GM12878 (cell line): Measurements from ENCODE around the gene CAND1. TPM values are rescaled to one million over a fixed set of nuclear protein-coding genes. Genes with fewer than 3 reads are reported as not detected.

Experiments
- ATAC-seq: fragments of 200-7000 bp; cut with Tn5 transposase; 3 replicates; pipeline ENCODE4 v1.9.1; 2020; ENCODE audit warnings: mild to moderate bottlenecking, moderate library complexity
- BruUV-seq: library from RNA; stranded (reverse); fragments of 400-500 nt; replicated peaks from 2 replicates; lab custom pipeline; 2021; lab: Mats Ljungman, UMichigan
- CTCF ChIA-PET: fragments of 300-600 bp; sonication (Branson Sonifier 250); formaldehyde crosslinking; extraction: SDS; loops from one replicate; lab custom pipeline; 2021; ENCODE audit warnings: inconsistent platforms; lab: Yijun Ruan, JAX
- POLR2A ChIA-PET: fragments of 350-600 bp; formaldehyde crosslinking; extraction: SDS; loops from one replicate; lab custom pipeline; 2021; ENCODE audit warnings: inconsistent platforms; lab: Charles Lee
- RAD21 ChIA-PET: fragments of 300-600 bp; sonication (Branson Sonifier 250); formaldehyde crosslinking; loops from one replicate; lab custom pipeline; 2023; ENCODE audit warnings: antibody characterized with exemption; ENCODE audit not compliant: unreplicated experiment; lab: Charles Lee
- SMC1A ChIA-PET: fragments of 300-600 bp; sonication (Branson Sonifier 250); formaldehyde crosslinking; loops from one replicate; lab custom pipeline; 2023; ENCODE audit not compliant: unreplicated experiment, uncharacterized antibody; lab: Charles Lee
- DNase-seq: peaks from one replicate; pipeline ENCODE4 v3.0.0-alpha.2; 2011; ENCODE audit warnings: low read depth, low spot score
- FAIRE-seq: peaks from 3 replicates; lab custom pipeline; 2011; peaks lifted over from hg19 to GRCh38; lab: Jason Lieb, UNC
- H2AFZ ChIP-seq: 2 replicates; pipeline ENCODE4 v1.6.0; 2011; ENCODE audit warnings: low read depth, low read length, control low read depth; ENCODE audit not compliant: control insufficient read depth
- H3K27ac ChIP-seq: 2 replicates; pipeline ENCODE4 v1.5.1; 2011; ENCODE audit warnings: control low read depth; ENCODE audit not compliant: control insufficient read depth, insufficient read depth
- H3K27me3 ChIP-seq, 2 experiments: replicated peaks in 1 of 2; 2 replicates each; pipeline versions ENCODE4 v1.6.0 to v1.6.1; 2011; ENCODE audit warnings: low read length in 1 of 2; ENCODE audit not compliant: control insufficient read depth in 2 of 2, insufficient read depth in 2 of 2
- H3K36me3 ChIP-seq, 2 experiments: 2 replicates each; pipeline ENCODE4 v1.5.1; 2011; ENCODE audit warnings: low read length in 1 of 2; ENCODE audit not compliant: control insufficient read depth in 2 of 2, insufficient read depth in 2 of 2
- H3K4me1 ChIP-seq: 2 replicates; pipeline ENCODE4 v1.6.1; 2011; ENCODE audit warnings: mild to moderate bottlenecking, low read length, moderate library complexity, mixed read lengths; ENCODE audit not compliant: control insufficient read depth, insufficient read depth
- H3K4me2 ChIP-seq: 2 replicates; pipeline ENCODE4 v1.6.0; 2011; ENCODE audit warnings: control low read depth; ENCODE audit not compliant: control insufficient read depth, insufficient read depth
- H3K4me3 ChIP-seq: fragments of 200-600 bp; sonication (generic); 2 replicates; pipeline ENCODE4 v1.5.1; 2016
- H3K79me2 ChIP-seq: 2 replicates; pipeline ENCODE4 v1.6.0; 2011; ENCODE audit warnings: low read length; ENCODE audit not compliant: control insufficient read depth, insufficient read depth
- H3K9ac ChIP-seq: 2 replicates; pipeline ENCODE4 v1.8.0; 2011; ENCODE audit warnings: low read length, control low read depth, mixed read lengths; ENCODE audit not compliant: control insufficient read depth, insufficient read depth
- H3K9me3 ChIP-seq: replicated peaks from 3 replicates; pipeline ENCODE4 v1.5.1; 2011; ENCODE audit warnings: mild to moderate bottlenecking, low read length; ENCODE audit not compliant: control insufficient read depth, insufficient read depth
- H4K20me1 ChIP-seq: 2 replicates; pipeline ENCODE4 v1.6.0; 2011; ENCODE audit not compliant: control insufficient read depth, insufficient read depth
- BRCA1 ChIP-seq: IDR thresholded peaks from 2 replicates; pipeline ENCODE4 v1.6.1; 2011; ENCODE audit warnings: low read depth, low read length, improper control_type of control experiment
- CBFB ChIP-seq: IDR thresholded peaks from 2 replicates; pipeline ENCODE4 v1.6.1; 2016; ENCODE audit warnings: antibody characterized with exemption, low read depth
- GATAD2B ChIP-seq: fragments of 450-650 bp; conservative IDR thresholded peaks from 2 replicates; pipeline ENCODE4 v1.6.1; 2017; ENCODE audit warnings: low read depth, mild to moderate bottlenecking, moderate library complexity
- MEF2A ChIP-seq: IDR thresholded peaks from 2 replicates; pipeline ENCODE4 v1.6.1; 2011; ENCODE audit warnings: low read depth, mild to moderate bottlenecking, low read length, moderate library complexity; ENCODE audit not compliant: insufficient read depth
- MLLT1 ChIP-seq: fragments of 450-650 bp; IDR thresholded peaks from 2 replicates; pipeline ENCODE4 v1.6.1; 2016; ENCODE audit warnings: mild to moderate bottlenecking
- PAX5 ChIP-seq: IDR thresholded peaks from 2 replicates; pipeline ENCODE4 v1.6.1; 2011; ENCODE audit warnings: low read depth, low read length, borderline replicate concordance
- PML ChIP-seq: IDR thresholded peaks from 2 replicates; pipeline ENCODE4 v1.6.1; 2012; ENCODE audit warnings: low read length, inconsistent platforms
- PRDM15 ChIP-seq: fragments of 450-650 bp; formaldehyde crosslinking; IDR thresholded peaks from 2 replicates; pipeline ENCODE4 v1.4.0; 2020; ENCODE audit warnings: mild to moderate bottlenecking, moderate library complexity
- WGBS: methylation state at CpG from one replicate; pipeline ENCODE4 v1.1.6; 2016; ENCODE audit warnings: low lambda C conversion rate; ENCODE audit not compliant: insufficient replicate concordance, insufficient coverage; ENCODE audit errors: missing lambda C conversion rate; 5-methylcytosine and 5-hydroxymethylcytosine counted together
- in situ Hi-C: fragments of 300-500 bp; cut with MboI; formaldehyde crosslinking; loops from 9 replicates; pipeline ENCODE4 v1.14.3; 2018; ENCODE audit warnings: mixed read lengths
- intact Hi-C: fragments of 100-400 bp; cut with micrococcal nuclease; formaldehyde crosslinking; loops from one replicate; pipeline ENCODE4 v1.14.2; 2022; ENCODE audit not compliant: unreplicated experiment
- polyA plus RNA-seq, 11 experiments: library from polyadenylated mRNA; depleted of rRNA in 4 of 11; unstranded in 6 of 11; stranded (reverse) in 5 of 11; fragments of >200 nt; fragmentation: Nextera tagmentation in 4 of 11; fragmentation: Illumina TruSeq in 1 of 11; extraction: Ambion mirVana in 4 of 11; extraction: Trizol in 1 of 11; gene quantifications; 1 replicate in 1 of 11; 2 replicates in 10 of 11; pipeline versions ENCODE4 v1.2.1 to v1.2.3, GENCODE V29; 2011 to 2016; ENCODE audit warnings: inconsistent platforms in 2 of 11, missing spikeins in 2 of 11, low read depth in 1 of 11
- total RNA-seq, 4 experiments: library from RNA; depleted of rRNA in 3 of 4; stranded (reverse); fragments of >200 nt in 3 of 4; fragmentation: Illumina TruSeq in 1 of 4; extraction: Trizol in 1 of 4; gene quantifications; 2 replicates each; pipeline versions ENCODE4 v1.2.1 to v1.2.3, GENCODE V29; 2013 to 2021

Gene CAND1
- total and polyA plus RNA-seq, 10 of the 15 experiments (the other 5 are each of a cell fraction or from before 2014, with no cell fraction given) = 34.5 to 213 (median 96.0) TPM

- H3K4me1 ChIP-seq = no peaks in the 10 kb centered on the region
- ChIA-PET RAD21 (no interaction called here), POLR2A (no interaction called here), SMC1A (no interaction called here), CTCF (no interaction called here)
- no peaks in the 10 kb centered on the region for H3K9me3 ChIP-seq
- H3K9ac ChIP-seq = no peak overlapping the region
- WGBS = 80% methylated on average over 5 of the region's 5 CpGs
- DNase-seq (no peak), ATAC-seq (no peak), FAIRE-seq (no peak)
- in situ Hi-C loops = no loop called here
- TF ChIP-seq MLLT1 (no peak), BRCA1 (no peak), GATAD2B (no peak), PRDM15 (no peak), MEF2A (no peak), PML (no peak), CBFB (no peak), PAX5 (no peak)
- H4K20me1 ChIP-seq = no peaks in the 10 kb centered on the region
- no peaks in the 10 kb centered on the region for H3K27me3 ChIP-seq
- H2AFZ ChIP-seq = no peak overlapping the region
- no peaks in the 10 kb centered on the region for H3K36me3 ChIP-seq
- intact Hi-C loops = no loop called here
- H3K4me3 ChIP-seq = no peak overlapping the region
- H3K79me2 ChIP-seq = no peaks in the 10 kb centered on the region
- H3K27ac ChIP-seq = no peak overlapping the region
- H3K4me2 ChIP-seq = no peak overlapping the region
- no TSS peak for BruUV-seq
Observed at GRCh38 chr12:67263471-67263870, 5.7 kb upstream of the CAND1 start.
